Measurements from ENCODE around the gene GHRHR.

DNA sequence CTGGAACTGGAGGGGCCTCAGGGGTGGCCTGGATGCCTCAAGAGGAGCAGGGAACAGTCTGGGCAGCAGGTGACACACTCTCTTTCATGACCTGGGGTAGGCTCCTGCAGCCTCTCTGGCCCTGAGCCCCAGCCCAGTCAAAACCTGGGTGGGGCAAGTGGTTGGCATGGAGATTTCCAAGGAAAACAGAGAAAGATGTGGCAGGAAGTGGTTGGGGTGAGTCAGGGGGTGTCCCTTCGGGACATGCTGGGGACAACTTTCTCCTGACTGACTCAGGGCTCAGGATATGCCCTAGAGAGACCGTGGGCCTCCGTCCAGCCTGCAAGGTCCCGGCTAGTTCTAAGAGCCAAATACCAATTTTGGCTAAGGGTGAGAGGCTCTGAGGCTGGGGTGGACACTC, 49.2 kb upstream of the GHRHR start:
- TF ChIP-seq, protein P1, sequence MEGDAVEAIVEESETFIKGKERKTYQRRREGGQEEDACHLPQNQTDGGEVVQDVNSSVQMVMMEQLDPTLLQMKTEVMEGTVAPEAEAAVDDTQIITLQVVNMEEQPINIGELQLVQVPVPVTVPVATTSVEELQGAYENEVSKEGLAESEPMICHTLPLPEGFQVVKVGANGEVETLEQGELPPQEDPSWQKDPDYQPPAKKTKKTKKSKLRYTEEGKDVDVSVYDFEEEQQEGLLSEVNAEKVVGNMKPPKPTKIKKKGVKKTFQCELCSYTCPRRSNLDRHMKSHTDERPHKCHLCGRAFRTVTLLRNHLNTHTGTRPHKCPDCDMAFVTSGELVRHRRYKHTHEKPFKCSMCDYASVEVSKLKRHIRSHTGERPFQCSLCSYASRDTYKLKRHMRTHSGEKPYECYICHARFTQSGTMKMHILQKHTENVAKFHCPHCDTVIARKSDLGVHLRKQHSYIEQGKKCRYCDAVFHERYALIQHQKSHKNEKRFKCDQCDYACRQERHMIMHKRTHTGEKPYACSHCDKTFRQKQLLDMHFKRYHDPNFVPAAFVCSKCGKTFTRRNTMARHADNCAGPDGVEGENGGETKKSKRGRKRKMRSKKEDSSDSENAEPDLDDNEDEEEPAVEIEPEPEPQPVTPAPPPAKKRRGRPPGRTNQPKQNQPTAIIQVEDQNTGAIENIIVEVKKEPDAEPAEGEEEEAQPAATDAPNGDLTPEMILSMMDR (IDR thresholded peaks at IDR 0.05): no peak
- TF ChIP-seq POLR2A (IDR thresholded peaks at IDR 0.05): no peak
- TF ChIP-seq EP300 (IDR thresholded peaks at IDR 0.05): no peak
- TF ChIP-seq POLR2AphosphoS5 (IDR thresholded peaks at IDR 0.05): peak; percentile 25
